NCI-H2081 (cell line): Measurements from ENCODE around the gene PPOX.

Experiments used
- DNase-seq, 2 experiments: peaks; one replicate each; lab custom pipeline; 2025; lab: John Stamatoyannopoulos, UW

The PPOX gene

GRCh38 chr1:161165742-161166668, at the start of gene PPOX:
TSS of gene PPOX (plus strand) at chr1:161166426. CDS start at chr1:161166848, 422 bp downstream.
- DNase-seq = peak; percentile 98 to 99

GRCh38 chr1:161117759-161118581, 48.3 kb upstream of the PPOX start, which contains the start of the genes NIT1 and PFDN2:
TSS of gene NIT1 (plus strand) at chr1:161118105. CDS start at chr1:161118177, 72 bp downstream.
TSS of gene PFDN2 (minus strand) at chr1:161118037. CDS start at chr1:161118026, 11 bp downstream.
- DNase-seq = peak; percentile 84 to 90

GRCh38 chr1:161119092-161119903, 46.9 kb upstream of the PPOX start:
- DNase-seq = peak in 1 of 2 experiments; percentile 18

GRCh38 chr1:161121042-161121650, 45.1 kb upstream of the PPOX start:
- no peak for DNase-seq

GRCh38 chr1:161121834-161122233, 44.4 kb upstream of the PPOX start:
- DNase-seq = no peak

GRCh38 chr1:161122967-161123366, 43.3 kb upstream of the PPOX start:
- DNase-seq = no peak

- DNase-seq = no peak
Measured at GRCh38 chr1:161127649-161128048, 38.6 kb upstream of the PPOX start.

GRCh38 chr1:161128591-161129420, 37.4 kb upstream of the PPOX start:
- DNase-seq = no peak

- no peak for DNase-seq
Measured at GRCh38 chr1:161130266-161130665, 36.0 kb upstream of the PPOX start.

- DNase-seq = no peak
Measured at GRCh38 chr1:161131523-161132409, 34.5 kb upstream of the PPOX start.

- peak; percentile 97 to 98 for DNase-seq
Measured at GRCh38 chr1:161132410-161133219, 33.6 kb upstream of the PPOX start, which contains the start of gene DEDD. TSS of gene DEDD (minus strand) at chr1:161132667. CDS start at chr1:161124462, 8,205 bp downstream.

GRCh38 chr1:161133220-161133740, 32.9 kb upstream of the PPOX start:
- peak in 1 of 2 experiments; percentile 61 for DNase-seq

GRCh38 chr1:161137881-161138280, 28.3 kb upstream of the PPOX start:
- no peak for DNase-seq

- no peak for DNase-seq
Measured at GRCh38 chr1:161138431-161138830, 27.8 kb upstream of the PPOX start.

- DNase-seq = peak; percentile 31 to 50
Measured at GRCh38 chr1:161139766-161140165, 26.5 kb upstream of the PPOX start.

GRCh38 chr1:161140755-161141400, 25.3 kb upstream of the PPOX start:
- no peak for DNase-seq

- no peak for DNase-seq
Measured at GRCh38 chr1:161145832-161146231, 20.4 kb upstream of the PPOX start.
